Fibroblast of mammary gland (primary cell): ENCODE data around the gene DRAP1.

Source experiments
- DNase-seq: peaks from one replicate; pipeline ENCODE4 v3.0.0-alpha.2; 2010; ENCODE audit warnings: low read depth
- H3K4me3 ChIP-seq: 2 replicates; pipeline ENCODE4 v1.5.1; 2011; ENCODE audit warnings: low read depth, mild to moderate bottlenecking, low read length, moderate library complexity; ENCODE audit not compliant: control insufficient read depth
- CTCF ChIP-seq: conservative IDR thresholded peaks from 2 replicates; pipeline ENCODE4 v1.5.1; 2011; ENCODE audit warnings: low read depth, low read length, inconsistent platforms; ENCODE audit not compliant: control insufficient read depth, insufficient read depth

DRAP1 gene, protein sequence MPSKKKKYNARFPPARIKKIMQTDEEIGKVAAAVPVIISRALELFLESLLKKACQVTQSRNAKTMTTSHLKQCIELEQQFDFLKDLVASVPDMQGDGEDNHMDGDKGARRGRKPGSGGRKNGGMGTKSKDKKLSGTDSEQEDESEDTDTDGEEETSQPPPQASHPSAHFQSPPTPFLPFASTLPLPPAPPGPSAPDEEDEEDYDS

GRCh38 chr11:65919141-65919572 lies at the start of gene DRAP1:
DRAP1 (plus strand) TSS chr11:65919426; CDS start chr11:65919502, 76 bp downstream.
- TF ChIP-seq CTCF, result no peak
- peak within 1 kb of the TSS; percentile 85 for H3K4me3 ChIP-seq
- DNase-seq, result peak; percentile 96

- DNase-seq, result no peak
- no peak overlapping the region for H3K4me3 ChIP-seq
- no peak for TF ChIP-seq CTCF
Observed at GRCh38 chr11:65869643-65870306, 49.5 kb upstream of the DRAP1 start.

DNA sequence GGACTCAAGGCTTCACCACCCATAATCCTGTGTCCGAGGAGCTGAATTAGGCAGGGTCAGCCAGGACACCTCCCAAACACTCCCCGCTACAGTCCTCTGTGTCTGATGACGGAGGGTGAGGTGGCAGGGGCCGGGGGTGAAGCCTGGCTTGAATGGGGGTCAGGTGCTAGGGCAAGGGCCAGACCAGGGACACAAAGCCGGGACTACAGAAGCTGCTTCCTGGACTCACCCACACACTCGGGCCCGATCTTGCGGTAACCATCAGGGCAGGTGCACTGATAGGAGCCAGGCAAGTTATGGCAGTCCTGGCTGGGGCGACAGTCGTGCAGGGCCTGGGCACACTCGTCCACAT lies 48.9 kb upstream of the DRAP1 start:
- no peak for DNase-seq
- no peak overlapping the region for H3K4me3 ChIP-seq
- no peak for TF ChIP-seq CTCF

DNA sequence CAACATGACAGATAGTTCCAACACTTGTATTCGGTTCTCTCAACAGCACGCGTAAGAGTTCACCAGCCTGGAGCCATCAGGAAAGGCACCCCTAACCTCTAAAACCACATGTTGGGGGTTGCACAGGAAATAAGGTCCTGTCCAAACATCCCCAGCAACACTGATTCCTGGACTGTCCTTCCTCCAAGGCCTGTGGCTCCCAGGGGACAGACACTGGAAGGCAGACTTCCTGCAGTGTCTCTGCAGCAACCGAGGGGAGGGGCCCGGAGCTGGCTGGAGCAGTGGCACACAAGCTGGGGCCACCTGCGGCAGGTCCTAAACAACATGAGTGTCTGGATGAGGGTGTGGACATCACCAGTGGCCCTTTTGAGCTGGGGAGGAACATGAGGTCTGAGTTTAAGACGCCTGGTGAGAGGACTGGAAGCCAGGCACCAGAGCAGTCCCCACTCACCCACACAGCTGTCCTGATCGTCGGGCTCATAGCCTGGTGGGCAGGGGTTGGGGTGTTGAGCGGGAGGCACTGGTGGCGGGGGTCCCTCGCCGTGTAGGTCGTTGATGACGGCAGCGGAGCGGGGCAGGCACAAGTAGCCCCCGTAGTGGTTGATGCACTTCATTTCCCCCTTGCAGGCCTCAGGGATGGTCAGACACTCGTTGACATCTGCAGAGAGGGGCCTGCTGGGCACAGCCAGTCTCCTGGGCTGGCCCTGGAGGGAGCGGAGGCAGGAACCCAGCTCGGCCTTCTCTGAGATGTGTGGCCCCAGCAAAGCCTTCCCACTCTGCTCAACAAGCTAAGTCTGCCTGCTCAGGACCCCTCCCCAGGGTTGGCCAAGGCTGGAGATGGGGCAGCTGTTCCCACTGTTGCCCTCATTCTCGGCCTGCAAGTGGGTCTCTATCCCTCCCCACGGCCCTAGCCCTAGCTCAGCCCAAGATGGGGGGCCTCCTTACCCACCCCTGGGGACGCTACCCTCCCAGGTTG lies 48.2 kb upstream of the DRAP1 start:
- TF ChIP-seq CTCF, result no peak
- H3K4me3 ChIP-seq, result peak overlapping the region; percentile 69
- DNase-seq, result no peak

- TF ChIP-seq CTCF, result peak; percentile 18
- peak overlapping the region; percentile 69 for H3K4me3 ChIP-seq
- DNase-seq, result no peak
Observed at GRCh38 chr11:65871811-65872548, 47.2 kb upstream of the DRAP1 start.

- H3K4me3 ChIP-seq, result peak within 1 kb of the TSS; percentile 69
- TF ChIP-seq CTCF, result no peak
- DNase-seq, result no peak
Observed at GRCh38 chr11:65872586-65873317, 46.5 kb upstream of the DRAP1 start, which contains the start of gene EFEMP2. EFEMP2 (minus strand) TSS chr11:65872800; CDS start chr11:65872354, 446 bp downstream.
